OCI-LY1 (cell line): ENCODE data around the gene BST1.

ENCODE experiments used
- CTCF ChIP-seq: fragments of 200-600 bp; sonication (generic), shearing (Covaris generic); IDR thresholded peaks from 2 replicates; pipeline ENCODE4 v1.5.1; 2017; ENCODE audit warnings: mild to moderate bottlenecking, antibody characterized with exemption, low read length, moderate library complexity, mixed read lengths
- EZH2 ChIP-seq: fragments of 200-600 bp; sonication (generic), shearing (Covaris generic); IDR thresholded peaks from 2 replicates; pipeline ENCODE4 v1.8.0; 2017; ENCODE audit warnings: borderline replicate concordance, mixed run types, mild to moderate bottlenecking, antibody characterized with exemption, low read length, moderate library complexity, mixed read lengths

- TF ChIP-seq CTCF (no peak), EZH2 (no peak)
These were observed 45.5 kb upstream of the BST1 start for GRCh38 chr4:15657366-15657765.
